ENCODE measurements around the gene DOCK10. TPM values are rescaled to one million over a fixed set of nuclear protein-coding genes. Genes with fewer than 3 reads are reported as not detected.
A peak's percentile ranks its signal among the peaks of the same experiment; 100 is the strongest.

The DOCK10 gene
- total RNA-seq, 1 donor from 2014 or later: 25.5 TPM

- DNase-seq (ENCODE audit: low spot score): peak; percentile 89
These were observed 59.2 kb downstream of the DOCK10 start for GRCh38 chr2:224982910-224983711.

- peak; percentile 58 for DNase-seq (ENCODE audit: low spot score)
These were observed 60.0 kb downstream of the DOCK10 start for GRCh38 chr2:224982226-224982625.

- no peak for DNase-seq (ENCODE audit: low spot score)
These were observed 65.4 kb downstream of the DOCK10 start for GRCh38 chr2:224976629-224977525.

GRCh38 chr2:224975761-224976160 lies 66.5 kb downstream of the DOCK10 start:
- no peak for DNase-seq (ENCODE audit: low spot score)

- no peak for DNase-seq (ENCODE audit: low spot score)
These were observed 68.9 kb downstream of the DOCK10 start for GRCh38 chr2:224973112-224974016.

GRCh38 chr2:224971214-224971613 lies 71.1 kb downstream of the DOCK10 start:
- DNase-seq (ENCODE audit: low spot score): no peak

- DNase-seq (ENCODE audit: low spot score): peak; percentile 75
These were observed 72.0 kb downstream of the DOCK10 start for GRCh38 chr2:224970311-224970710.

GRCh38 chr2:224969633-224970260 lies 72.5 kb downstream of the DOCK10 start:
- DNase-seq (ENCODE audit: low spot score): no peak

GRCh38 chr2:224969095-224969494 lies 73.2 kb downstream of the DOCK10 start:
- DNase-seq (ENCODE audit: low spot score): no peak

GRCh38 chr2:224968051-224968450 lies 74.2 kb downstream of the DOCK10 start:
- DNase-seq (ENCODE audit: low spot score): no peak

GRCh38 chr2:224966613-224967012 lies 75.7 kb downstream of the DOCK10 start:
- no peak for DNase-seq (ENCODE audit: low spot score)

- no peak for DNase-seq (ENCODE audit: low spot score)
These were observed 82.7 kb downstream of the DOCK10 start for GRCh38 chr2:224959556-224959955.

GRCh38 chr2:224958873-224959272 lies 83.4 kb downstream of the DOCK10 start:
- DNase-seq (ENCODE audit: low spot score): no peak

GRCh38 chr2:224958462-224958857 lies 83.8 kb downstream of the DOCK10 start:
- peak; percentile 25 for DNase-seq (ENCODE audit: low spot score)

GRCh38 chr2:224957540-224958461 lies 84.5 kb downstream of the DOCK10 start:
- no peak for DNase-seq (ENCODE audit: low spot score)

- no peak for DNase-seq (ENCODE audit: low spot score)
These were observed 85.6 kb downstream of the DOCK10 start for GRCh38 chr2:224956706-224957105.

- DNase-seq (ENCODE audit: low spot score): no peak
These were observed 87.3 kb downstream of the DOCK10 start for GRCh38 chr2:224954980-224955379.

- no peak for DNase-seq (ENCODE audit: low spot score)
These were observed 89.2 kb downstream of the DOCK10 start for GRCh38 chr2:224952936-224953657.
